HEK293T (cell line): ENCODE results near the gene MANSC1.

Experiments used
- BHLHE40 ChIP-seq: fragments of 450-650 bp; IDR thresholded peaks from 2 replicates; pipeline ENCODE4 v1.6.1; 2016; ENCODE audit warnings: mild to moderate bottlenecking, moderate library complexity, borderline replicate concordance
- CTBP1 ChIP-seq: fragments of 450-650 bp; IDR thresholded peaks from 2 replicates; pipeline ENCODE4 v1.6.1; 2016; ENCODE audit warnings: borderline replicate concordance
- ELF4 ChIP-seq: fragments of 450-650 bp; IDR thresholded peaks from 2 replicates; pipeline ENCODE4 v1.6.1; 2017; ENCODE audit warnings: antibody characterized with exemption
- FOXK2 ChIP-seq: fragments of 450-650 bp; IDR thresholded peaks from 2 replicates; pipeline ENCODE4 v1.6.1; 2016; ENCODE audit warnings: mild to moderate bottlenecking
- LEF1 ChIP-seq: fragments of 450-650 bp; IDR thresholded peaks from 2 replicates; pipeline ENCODE4 v1.6.1; 2017; ENCODE audit warnings: mild to moderate bottlenecking, borderline replicate concordance
- SP1 ChIP-seq: fragments of 450-650 bp; IDR thresholded peaks from 2 replicates; pipeline ENCODE4 v1.6.1; 2017
- SUZ12 ChIP-seq: fragments of 450-650 bp; IDR thresholded peaks from 2 replicates; pipeline ENCODE4 v1.6.1; 2016; ENCODE audit warnings: mild to moderate bottlenecking
- TARDBP ChIP-seq: fragments of 450-650 bp; IDR thresholded peaks from 2 replicates; pipeline ENCODE4 v1.6.1; 2016
- TF ChIP-seq, protein P1 (sequence below): fragments of 450-650 bp; IDR thresholded peaks from 2 replicates; pipeline ENCODE4 v1.6.1; 2016

DNA sequence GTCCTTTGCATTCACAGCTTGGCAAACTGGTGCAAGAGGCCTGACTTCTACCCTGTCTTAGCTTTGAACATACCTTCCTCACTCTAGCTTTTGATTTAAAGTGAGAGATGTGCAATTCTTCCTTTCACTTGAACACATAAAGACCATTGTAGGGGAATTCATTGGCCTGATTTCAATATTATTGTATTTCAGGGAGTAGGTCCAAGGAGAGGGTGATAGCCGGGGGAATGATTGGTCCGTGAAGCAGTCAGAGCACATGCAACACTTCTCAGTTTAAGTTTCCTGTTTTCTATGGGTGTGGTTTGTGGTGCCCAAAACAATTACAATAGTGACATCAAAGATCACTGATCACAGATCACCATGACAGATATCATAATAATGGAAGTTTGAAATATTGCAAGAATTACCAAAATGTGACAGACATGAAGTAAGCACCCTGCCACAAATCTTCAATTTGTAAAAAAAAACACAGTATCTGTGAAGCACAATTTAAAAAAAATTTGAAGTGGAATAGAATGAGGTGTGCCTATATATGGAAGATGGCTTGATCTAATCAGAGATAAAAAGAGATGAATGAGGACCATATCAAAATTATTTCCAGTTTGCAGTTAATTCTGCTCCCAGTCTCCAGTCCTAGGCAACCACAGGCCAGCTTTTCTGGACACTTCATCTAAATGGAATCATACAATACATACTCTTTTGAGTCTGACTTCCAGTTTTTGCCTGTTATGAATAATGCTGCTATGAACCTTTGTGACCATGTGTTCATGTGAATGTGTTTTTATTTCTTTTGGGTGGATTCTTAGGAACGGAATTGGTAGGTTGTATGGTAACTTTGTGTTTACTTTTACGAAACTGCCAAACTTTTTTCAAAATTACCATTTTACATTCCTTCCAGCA, 30.0 kb upstream of the MANSC1 start:
- TF ChIP-seq BHLHE40 (no peak), SP1 (no peak), LEF1 (no peak), FOXK2 (no peak), CTBP1 (no peak), SUZ12 (no peak), TARDBP (no peak), ELF4 (no peak)
- TF ChIP-seq, protein P1, sequence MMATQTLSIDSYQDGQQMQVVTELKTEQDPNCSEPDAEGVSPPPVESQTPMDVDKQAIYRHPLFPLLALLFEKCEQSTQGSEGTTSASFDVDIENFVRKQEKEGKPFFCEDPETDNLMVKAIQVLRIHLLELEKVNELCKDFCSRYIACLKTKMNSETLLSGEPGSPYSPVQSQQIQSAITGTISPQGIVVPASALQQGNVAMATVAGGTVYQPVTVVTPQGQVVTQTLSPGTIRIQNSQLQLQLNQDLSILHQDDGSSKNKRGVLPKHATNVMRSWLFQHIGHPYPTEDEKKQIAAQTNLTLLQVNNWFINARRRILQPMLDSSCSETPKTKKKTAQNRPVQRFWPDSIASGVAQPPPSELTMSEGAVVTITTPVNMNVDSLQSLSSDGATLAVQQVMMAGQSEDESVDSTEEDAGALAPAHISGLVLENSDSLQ, result no peak
